Measurements from ENCODE around the gene KRT78.

- TF ChIP-seq, protein P1, sequence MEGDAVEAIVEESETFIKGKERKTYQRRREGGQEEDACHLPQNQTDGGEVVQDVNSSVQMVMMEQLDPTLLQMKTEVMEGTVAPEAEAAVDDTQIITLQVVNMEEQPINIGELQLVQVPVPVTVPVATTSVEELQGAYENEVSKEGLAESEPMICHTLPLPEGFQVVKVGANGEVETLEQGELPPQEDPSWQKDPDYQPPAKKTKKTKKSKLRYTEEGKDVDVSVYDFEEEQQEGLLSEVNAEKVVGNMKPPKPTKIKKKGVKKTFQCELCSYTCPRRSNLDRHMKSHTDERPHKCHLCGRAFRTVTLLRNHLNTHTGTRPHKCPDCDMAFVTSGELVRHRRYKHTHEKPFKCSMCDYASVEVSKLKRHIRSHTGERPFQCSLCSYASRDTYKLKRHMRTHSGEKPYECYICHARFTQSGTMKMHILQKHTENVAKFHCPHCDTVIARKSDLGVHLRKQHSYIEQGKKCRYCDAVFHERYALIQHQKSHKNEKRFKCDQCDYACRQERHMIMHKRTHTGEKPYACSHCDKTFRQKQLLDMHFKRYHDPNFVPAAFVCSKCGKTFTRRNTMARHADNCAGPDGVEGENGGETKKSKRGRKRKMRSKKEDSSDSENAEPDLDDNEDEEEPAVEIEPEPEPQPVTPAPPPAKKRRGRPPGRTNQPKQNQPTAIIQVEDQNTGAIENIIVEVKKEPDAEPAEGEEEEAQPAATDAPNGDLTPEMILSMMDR (IDR thresholded peaks at IDR 0.05) = no peak
- no peak for TF ChIP-seq POLR2A (IDR thresholded peaks at IDR 0.05)
Measured at GRCh38 chr12:52808573-52809160, 40.1 kb downstream of the KRT78 start.
